H7 (cell line): ENCODE data around the gene FAIM. TPM values are rescaled to one million over a fixed set of nuclear protein-coding genes. Genes with fewer than 3 reads are reported as not detected.
"Not testable (repeated sequence)": the region's sequence is repeated elsewhere in the genome, so short reads cannot be mapped to it uniquely, and the experiment has no call there.

Source experiments
- DNase-seq: peaks from one replicate; pipeline ENCODE4 v3.0.0; 2012
- H3K27me3 ChIP-seq: 2 replicates; pipeline ENCODE4 v1.6.0; 2011; ENCODE audit warnings: mild to moderate bottlenecking, low read length; ENCODE audit not compliant: control insufficient read depth, insufficient read depth
- H3K36me3 ChIP-seq: replicated peaks from 2 replicates; pipeline ENCODE4 v1.5.1; 2011; ENCODE audit warnings: low read length; ENCODE audit not compliant: control insufficient read depth, insufficient read depth
- H3K4me3 ChIP-seq: 2 replicates; pipeline ENCODE4 v1.5.1; 2011; ENCODE audit warnings: low read depth, mild to moderate bottlenecking, control low read depth, low read length, moderate library complexity; ENCODE audit not compliant: insufficient read depth
- total RNA-seq: library from RNA; depleted of rRNA; stranded (reverse); fragments of >200 nt; shearing (Covaris generic); gene quantifications from 2 replicates; pipeline ENCODE4 v1.2.3, GENCODE V29; 2014

The FAIM gene
- total RNA-seq, 1 experiment from 2014 or later, result 6.2 TPM

GRCh38 chr3:138593488-138594149 is 15.0 kb upstream of the FAIM start:
- H3K36me3 ChIP-seq, result no peaks in the 10 kb centered on the region; the same call in 1 of the 2 replicates
- peak overlapping the region; percentile 67 for H3K4me3 ChIP-seq
- H3K27me3 ChIP-seq, result no peaks in the 10 kb centered on the region
- peak; percentile 55 for DNase-seq

GRCh38 chr3:138594150-138594934 is 14.2 kb upstream of the FAIM start, which contains the start of gene CEP70:
Gene CEP70, minus strand, starts transcription at chr3:138594260. Its CDS starts 21,333 bp downstream, at chr3:138572927.
- no peaks in the 10 kb centered on the region; the same call in 1 of the 2 replicates for H3K36me3 ChIP-seq

GRCh38 chr3:138594935-138595610 is 13.5 kb upstream of the FAIM start:
- Histone ChIP-seq H3K4me3 (no peak overlapping the region), H3K27me3 (no peaks in the 10 kb centered on the region)

More at GRCh38 chr3:138594150-138594934, 14.2 kb upstream of the FAIM start, which contains the start of gene CEP70:
- peak; percentile 94 for DNase-seq
- peak within 1 kb of the TSS; percentile 67 for H3K4me3 ChIP-seq
- H3K27me3 ChIP-seq, result no peaks in the 10 kb centered on the region

GRCh38 chr3:138597186-138597976 is 11.2 kb upstream of the FAIM start:
- H3K4me3 ChIP-seq, H3K27me3 ChIP-seq, DNase-seq, H3K36me3 ChIP-seq: not testable (repeated sequence)

More at GRCh38 chr3:138594935-138595610, 13.5 kb upstream of the FAIM start:
- H3K36me3 ChIP-seq, result no peaks in the 10 kb centered on the region; the same call in 1 of the 2 replicates
- no peak for DNase-seq

- H3K36me3 ChIP-seq, result no peaks in the 10 kb centered on the region
- no peak overlapping the region for H3K4me3 ChIP-seq
- DNase-seq, result no peak
- no peaks in the 10 kb centered on the region for H3K27me3 ChIP-seq
Observed at GRCh38 chr3:138598534-138598933, 10.0 kb upstream of the FAIM start.

- DNase-seq, result no peak
- no peaks in the 10 kb centered on the region for H3K36me3 ChIP-seq
- H3K4me3 ChIP-seq, result no peak overlapping the region
- H3K27me3 ChIP-seq, result no peaks in the 10 kb centered on the region
Observed at GRCh38 chr3:138600100-138600745, 8.3 kb upstream of the FAIM start.

GRCh38 chr3:138601661-138602060 is 6.9 kb upstream of the FAIM start:
- not testable (repeated sequence) for H3K4me3 ChIP-seq, DNase-seq, H3K36me3 ChIP-seq, H3K27me3 ChIP-seq

GRCh38 chr3:138604106-138604595 is 4.4 kb upstream of the FAIM start:
- DNase-seq, H3K36me3 ChIP-seq, H3K4me3 ChIP-seq, H3K27me3 ChIP-seq: not testable (repeated sequence)

GRCh38 chr3:138609898-138610266 is 1.3 kb downstream of the FAIM start:
- peak; percentile 26 for DNase-seq
- no peaks in the 10 kb centered on the region for H3K36me3 ChIP-seq

GRCh38 chr3:138615462-138615861 is 6.9 kb downstream of the FAIM start:
- Histone ChIP-seq H3K36me3 (no peaks in the 10 kb centered on the region), H3K27me3 (no peaks in the 10 kb centered on the region), H3K4me3 (no peak overlapping the region)
- DNase-seq, result no peak

More at GRCh38 chr3:138609898-138610266, 1.3 kb downstream of the FAIM start:
- H3K27me3 ChIP-seq, result peaks cover 5% of the 10 kb centered on the region
- H3K4me3 ChIP-seq, result no peak overlapping the region; the same call in 1 of the 2 replicates

- H3K27me3 ChIP-seq, result no peaks in the 10 kb centered on the region
- no peaks in the 10 kb centered on the region for H3K36me3 ChIP-seq
- no peak for DNase-seq
- no peak overlapping the region for H3K4me3 ChIP-seq
Observed at GRCh38 chr3:138620431-138620830, 11.9 kb downstream of the FAIM start.

- Histone ChIP-seq H3K36me3 (no peaks in the 10 kb centered on the region), H3K27me3 (no peaks in the 10 kb centered on the region), H3K4me3 (no peak overlapping the region)
- no peak for DNase-seq
Observed at GRCh38 chr3:138624518-138624917, 15.9 kb downstream of the FAIM start.

- no peaks in the 10 kb centered on the region for H3K36me3 ChIP-seq
- no peaks in the 10 kb centered on the region for H3K27me3 ChIP-seq
- no peak for DNase-seq
- no peak overlapping the region for H3K4me3 ChIP-seq
Observed at GRCh38 chr3:138625707-138626365, 17.3 kb downstream of the FAIM start.
